Fibroblast of lung (primary cell): ENCODE data around the gene XYLT1. TPM values are rescaled to one million over a fixed set of nuclear protein-coding genes. Genes with fewer than 3 reads are reported as not detected.

ENCODE experiments used
- DNase-seq, 2 donors: peaks; one replicate each; pipeline versions ENCODE4 v3.0.0 to v3.0.0-alpha.2; 2010; ENCODE audit warnings: low read depth in 2 of 2
- H2AFZ ChIP-seq: 2 replicates; pipeline ENCODE4 v1.5.1; 2012; ENCODE audit warnings: low read length, control low read depth, inconsistent platforms
- H3K27ac ChIP-seq: 2 replicates; pipeline ENCODE4 v1.5.1; 2011; ENCODE audit warnings: low read length, control low read depth; ENCODE audit not compliant: insufficient read depth
- H3K27me3 ChIP-seq: 2 replicates; pipeline ENCODE4 v1.5.1; 2011; ENCODE audit warnings: mild to moderate bottlenecking, low read length; ENCODE audit not compliant: control insufficient read depth, insufficient read depth
- H3K36me3 ChIP-seq: 2 replicates; pipeline ENCODE4 v1.5.1; 2011; ENCODE audit warnings: low read length; ENCODE audit not compliant: control insufficient read depth, insufficient read depth
- H3K4me1 ChIP-seq: 2 replicates; pipeline ENCODE4 v1.5.1; 2011; ENCODE audit warnings: low read length; ENCODE audit not compliant: control insufficient read depth, insufficient read depth; ENCODE audit errors: extremely low read depth
- H3K4me2 ChIP-seq: 2 replicates; pipeline ENCODE4 v1.5.1; 2011; ENCODE audit warnings: low read length, control low read depth; ENCODE audit not compliant: insufficient read depth; ENCODE audit errors: extremely low read depth
- H3K4me3 ChIP-seq, 4 experiments: fragments of 200-600 bp in 1 of 4; sonication (generic) in 1 of 4; replicated peaks in 1 of 4; 2 replicates each; pipeline ENCODE4 v1.5.1; 2011 to 2016; ENCODE audit warnings: low read length in 4 of 4, low read depth in 3 of 4, mild to moderate bottlenecking in 3 of 4, control low read depth in 2 of 4, inconsistent platforms in 1 of 4, mixed read lengths in 1 of 4; ENCODE audit not compliant: insufficient read depth in 1 of 4; ENCODE audit errors: control extremely low read depth in 1 of 4
- H3K79me2 ChIP-seq: 2 replicates; pipeline ENCODE4 v1.5.1; 2012; ENCODE audit warnings: mild to moderate bottlenecking, low read length, inconsistent platforms; ENCODE audit not compliant: control insufficient read depth, insufficient read depth
- H3K9ac ChIP-seq: 2 replicates; pipeline ENCODE4 v1.5.1; 2011; ENCODE audit warnings: mild to moderate bottlenecking, low read length, control low read depth; ENCODE audit not compliant: insufficient read depth
- H3K9me3 ChIP-seq: 2 replicates; pipeline ENCODE4 v1.5.1; 2012; ENCODE audit warnings: low read depth, low read length; ENCODE audit not compliant: control insufficient read depth, insufficient read depth
- H4K20me1 ChIP-seq: 2 replicates; pipeline ENCODE4 v1.5.1; 2011; ENCODE audit warnings: low read length; ENCODE audit not compliant: control insufficient read depth, insufficient read depth; ENCODE audit errors: extremely low read depth
- CTCF ChIP-seq, 2 donors: IDR thresholded peaks in 1 of 2; conservative IDR thresholded peaks in 1 of 2; 1 replicate in 1 of 2; 2 replicates in 1 of 2; pipeline ENCODE4 v1.5.1; 2011 to 2012; ENCODE audit warnings: low read length in 2 of 2, control low read depth in 1 of 2, inconsistent platforms in 1 of 2, low read depth in 1 of 2, mild to moderate bottlenecking in 1 of 2
- EZH2 ChIP-seq: IDR thresholded peaks from 2 replicates; pipeline ENCODE4 v1.5.1; 2012; ENCODE audit warnings: low read length, control low read depth, mild to moderate bottlenecking; ENCODE audit errors: missing control alignments
- polyA plus RNA-seq, 2 donors: library from polyadenylated mRNA; depleted of rRNA in 1 of 2; stranded (reverse) in 1 of 2; unstranded in 1 of 2; fragments of >200 nt; gene quantifications; 2 replicates each; pipeline ENCODE4 v1.2.1, GENCODE V29; 2011 to 2012; ENCODE audit warnings: missing spikeins in 1 of 2
- total RNA-seq: library from RNA; depleted of rRNA; stranded (reverse); fragments of >200 nt; gene quantifications from 2 replicates; pipeline ENCODE4 v1.2.1, GENCODE V29; 2014

XYLT1 gene
- total and polyA plus RNA-seq, 2 donors (not counting 1 experiment from before 2014, with no cell fraction given): 9.3 to 21.8 TPM

GRCh38 chr16:17219991-17220390 is 250.8 kb downstream of the XYLT1 start:
- H4K20me1 ChIP-seq: no peaks in the 10 kb centered on the region
- H3K27ac ChIP-seq: no peak overlapping the region
- no peak for DNase-seq
- peaks cover 2% of the 10 kb centered on the region for H3K4me1 ChIP-seq
- H3K27me3 ChIP-seq: no peaks in the 10 kb centered on the region
- no peaks in the 10 kb centered on the region for H3K9me3 ChIP-seq
- H3K9ac ChIP-seq: no peak overlapping the region
- H3K79me2 ChIP-seq: no peaks in the 10 kb centered on the region
- no peak overlapping the region for H2AFZ ChIP-seq
- no peak for TF ChIP-seq CTCF (conservative IDR thresholded peaks at IDR 0.05 in 1 of 2, IDR thresholded peaks at IDR 0.05 in 1 of 2; ENCODE audit: low read depth in 1 of 2, low read length in 2 of 2)
- no peak for TF ChIP-seq EZH2
- H3K4me3 ChIP-seq: no peak overlapping the region
- no peak overlapping the region for H3K4me2 ChIP-seq
- no peaks in the 10 kb centered on the region for H3K36me3 ChIP-seq

DNA sequence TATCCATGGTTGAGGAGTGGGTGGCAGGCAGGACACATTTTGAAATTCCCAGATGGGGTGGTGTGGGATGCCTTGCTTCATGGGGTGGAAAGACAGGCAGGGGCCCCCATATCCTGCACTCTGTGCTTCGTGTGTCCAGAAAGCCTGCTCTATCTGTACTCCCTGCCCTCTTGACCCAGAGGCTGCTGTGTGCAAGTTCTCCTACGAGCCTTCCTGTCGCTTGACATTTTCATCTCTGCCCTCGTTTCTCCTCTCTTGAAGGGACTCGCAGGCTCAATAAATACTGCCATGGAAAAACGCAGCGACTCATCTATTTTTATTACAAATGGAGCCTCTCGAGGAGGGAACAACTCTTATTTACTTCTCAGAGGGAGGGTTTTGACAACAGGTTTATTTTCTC is 254.8 kb downstream of the XYLT1 start:
- TF ChIP-seq CTCF (conservative IDR thresholded peaks at IDR 0.05 in 1 of 2, IDR thresholded peaks at IDR 0.05 in 1 of 2; ENCODE audit: low read depth in 1 of 2, low read length in 2 of 2) (no peak), EZH2 (no peak)
- H3K4me1 ChIP-seq: no peaks in the 10 kb centered on the region
- DNase-seq: no peak
- H3K36me3 ChIP-seq: no peaks in the 10 kb centered on the region
- H3K4me3 ChIP-seq: no peak overlapping the region
- H3K4me2 ChIP-seq: no peak overlapping the region
- H4K20me1 ChIP-seq: no peaks in the 10 kb centered on the region
- H3K9me3 ChIP-seq: no peaks in the 10 kb centered on the region
- no peaks in the 10 kb centered on the region for H3K27me3 ChIP-seq
- no peak overlapping the region for H3K27ac ChIP-seq
- no peaks in the 10 kb centered on the region for H3K79me2 ChIP-seq
- H3K9ac ChIP-seq: no peak overlapping the region
- H2AFZ ChIP-seq: no peak overlapping the region

DNA sequence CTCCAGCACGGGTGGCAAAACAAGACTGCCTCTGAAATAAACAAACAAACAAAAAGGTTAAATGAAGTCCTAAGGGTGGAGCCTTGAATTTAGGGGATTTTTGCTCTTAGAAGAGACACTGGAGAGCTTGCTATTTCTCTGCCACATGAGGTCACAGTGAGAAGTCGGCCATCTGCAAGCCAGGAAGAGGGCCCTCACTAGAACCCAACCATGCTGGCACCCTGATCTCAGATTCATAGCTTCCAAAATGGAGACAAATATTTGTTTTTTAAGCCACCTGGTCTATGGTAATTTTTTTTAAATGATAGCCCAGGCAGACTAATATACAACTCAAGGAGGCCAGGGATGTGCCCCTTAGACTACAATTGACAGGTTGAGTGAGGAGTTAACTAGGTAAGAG is 255.5 kb downstream of the XYLT1 start:
- Histone ChIP-seq H3K4me2 (no peak overlapping the region), H3K4me3 (no peak overlapping the region), H3K9ac (no peak overlapping the region), H3K4me1 (no peaks in the 10 kb centered on the region), H4K20me1 (no peaks in the 10 kb centered on the region), H3K36me3 (no peaks in the 10 kb centered on the region), H2AFZ (no peak overlapping the region), H3K27me3 (no peaks in the 10 kb centered on the region), H3K27ac (no peak overlapping the region), H3K9me3 (no peaks in the 10 kb centered on the region), H3K79me2 (no peaks in the 10 kb centered on the region)
- TF ChIP-seq EZH2: no peak
- no peak for TF ChIP-seq CTCF (conservative IDR thresholded peaks at IDR 0.05 in 1 of 2, IDR thresholded peaks at IDR 0.05 in 1 of 2; ENCODE audit: low read depth in 1 of 2, low read length in 2 of 2)
- DNase-seq: no peak
